ENCODE measurements around the gene FAT3.

The FAT3 gene

GRCh38 chr11:92253421-92253820 lies 28.8 kb downstream of the FAT3 start:
- no peak for DNase-seq
- Histone ChIP-seq H4K20me1 (ENCODE audit: insufficient read depth, low read length) (no peaks in the 10 kb centered on the region), H2AFZ (ENCODE audit: low read length) (no peak overlapping the region), H3K4me3 (ENCODE audit: low read length) (no peak overlapping the region), H3K27ac (ENCODE audit: low read length) (no peak overlapping the region), H3K9me2 (replicated peaks; ENCODE audit: insufficient read depth, low read length) (no peaks in the 10 kb centered on the region), H3K9ac (ENCODE audit: low read length) (no peak overlapping the region), H3K36me3 (replicated peaks; ENCODE audit: insufficient read depth, low read length) (no peaks in the 10 kb centered on the region), H3K9me3 (replicated peaks; ENCODE audit: insufficient read depth, low read length) (no peaks in the 10 kb centered on the region), H3K4me2 (ENCODE audit: low read depth, low read length) (no peak overlapping the region), H3F3A (ENCODE audit: insufficient read depth, low read length) (no peaks in the 10 kb centered on the region), H3K79me2 (ENCODE audit: low read length) (no peaks in the 10 kb centered on the region), H3K4me1 (ENCODE audit: low read length) (no peaks in the 10 kb centered on the region), H3K27me3 (replicated peaks; ENCODE audit: insufficient read depth, low read length) (no peaks in the 10 kb centered on the region)
- no peak for TF ChIP-seq EZH2 (optimal IDR thresholded peaks at IDR 0.05; ENCODE audit: low read depth, low read length)
- no peak for TF ChIP-seq CTCF (IDR thresholded peaks at IDR 0.05; ENCODE audit: low read length)
- TF ChIP-seq EZH2phosphoT487 (IDR thresholded peaks at IDR 0.05; ENCODE audit: low read length), result no peak

- Histone ChIP-seq H3K9me2 (replicated peaks; ENCODE audit: insufficient read depth, low read length) (no peaks in the 10 kb centered on the region), H4K20me1 (ENCODE audit: insufficient read depth, low read length) (no peaks in the 10 kb centered on the region), H3K4me1 (ENCODE audit: low read length) (no peaks in the 10 kb centered on the region), H3K79me2 (ENCODE audit: low read length) (no peaks in the 10 kb centered on the region), H3K27me3 (replicated peaks; ENCODE audit: insufficient read depth, low read length) (no peaks in the 10 kb centered on the region), H3F3A (ENCODE audit: insufficient read depth, low read length) (no peaks in the 10 kb centered on the region), H2AFZ (ENCODE audit: low read length) (no peak overlapping the region), H3K4me2 (ENCODE audit: low read depth, low read length) (no peak overlapping the region), H3K36me3 (replicated peaks; ENCODE audit: insufficient read depth, low read length) (no peaks in the 10 kb centered on the region), H3K9ac (ENCODE audit: low read length) (no peak overlapping the region), H3K27ac (ENCODE audit: low read length) (no peak overlapping the region), H3K9me3 (replicated peaks; ENCODE audit: insufficient read depth, low read length) (no peaks in the 10 kb centered on the region), H3K4me3 (ENCODE audit: low read length) (no peak overlapping the region)
- TF ChIP-seq EZH2 (optimal IDR thresholded peaks at IDR 0.05; ENCODE audit: low read depth, low read length) (no peak), CTCF (IDR thresholded peaks at IDR 0.05; ENCODE audit: low read length) (no peak), EZH2phosphoT487 (IDR thresholded peaks at IDR 0.05; ENCODE audit: low read length) (no peak)
- no peak for DNase-seq
Measured at GRCh38 chr11:92253945-92254344, 29.3 kb downstream of the FAT3 start.

GRCh38 chr11:92257536-92257935 lies 32.9 kb downstream of the FAT3 start:
- no peaks in the 10 kb centered on the region for H3F3A ChIP-seq (ENCODE audit: insufficient read depth, low read length)
- TF ChIP-seq EZH2phosphoT487 (IDR thresholded peaks at IDR 0.05; ENCODE audit: low read length) (no peak), EZH2 (optimal IDR thresholded peaks at IDR 0.05; ENCODE audit: low read depth, low read length) (no peak), CTCF (IDR thresholded peaks at IDR 0.05; ENCODE audit: low read length) (no peak)
- H3K79me2 ChIP-seq (ENCODE audit: low read length), result no peaks in the 10 kb centered on the region
- no peaks in the 10 kb centered on the region for H3K9me3 ChIP-seq (replicated peaks; ENCODE audit: insufficient read depth, low read length)
- no peaks in the 10 kb centered on the region for H3K4me1 ChIP-seq (ENCODE audit: low read length)
- no peaks in the 10 kb centered on the region for H3K27me3 ChIP-seq (replicated peaks; ENCODE audit: insufficient read depth, low read length)
- H2AFZ ChIP-seq (ENCODE audit: low read length), result no peak overlapping the region
- DNase-seq, result no peak
- no peak overlapping the region for H3K27ac ChIP-seq (ENCODE audit: low read length)
- H3K9ac ChIP-seq (ENCODE audit: low read length), result no peak overlapping the region
- no peaks in the 10 kb centered on the region for H3K36me3 ChIP-seq (replicated peaks; ENCODE audit: insufficient read depth, low read length)
- H3K4me3 ChIP-seq (ENCODE audit: low read length), result no peak overlapping the region
- no peaks in the 10 kb centered on the region for H4K20me1 ChIP-seq (ENCODE audit: insufficient read depth, low read length)
- no peaks in the 10 kb centered on the region for H3K9me2 ChIP-seq (replicated peaks; ENCODE audit: insufficient read depth, low read length)
- H3K4me2 ChIP-seq (ENCODE audit: low read depth, low read length), result no peak overlapping the region
